SK-N-SH treated with all-trans-retinoic acid at 6 μM for 48 hours (cell line): ENCODE results near the gene TPO.

Source experiments
- ATAC-seq: fragments of 200-7000 bp; cut with Tn5 transposase; 3 replicates; pipeline ENCODE4 v1.9.1; 2020; ENCODE audit warnings: mild to moderate bottlenecking, moderate library complexity
- ARNTL ChIP-seq: fragments of 450-650 bp; formaldehyde crosslinking; IDR thresholded peaks from 2 replicates; pipeline ENCODE4 v1.5.0; 2020; ENCODE audit warnings: low read depth, mild to moderate bottlenecking, moderate library complexity, borderline replicate concordance
- BACH2 ChIP-seq: fragments of 250-450 bp; sonication (Bioruptor Pico); IDR thresholded peaks from 2 replicates; pipeline ENCODE4 v1.9.0; 2021; ENCODE audit warnings: mild to moderate bottlenecking, borderline replicate concordance
- CSDC2 ChIP-seq: fragments of 250-450 bp; sonication (Bioruptor Pico); IDR thresholded peaks from 2 replicates; pipeline ENCODE4 v1.5.0; 2020; ENCODE audit warnings: mild to moderate bottlenecking, moderate library complexity
- ESRRG ChIP-seq: fragments of 250-450 bp; sonication (Bioruptor Pico); IDR thresholded peaks from 2 replicates; pipeline ENCODE4 v1.6.1; 2021; ENCODE audit warnings: mild to moderate bottlenecking
- GLIS3 ChIP-seq: fragments of 250-450 bp; sonication (Bioruptor Pico); IDR thresholded peaks from 2 replicates; pipeline ENCODE4 v1.5.0; 2020; ENCODE audit warnings: mild to moderate bottlenecking, moderate library complexity
- ISL1 ChIP-seq: fragments of 250-450 bp; sonication (Bioruptor Pico); IDR thresholded peaks from 2 replicates; pipeline ENCODE4 v2.1.2; 2022; ENCODE audit warnings: mild to moderate bottlenecking, moderate library complexity
- OSR1 ChIP-seq: fragments of 250-450 bp; sonication (Bioruptor Pico); IDR thresholded peaks from 2 replicates; pipeline ENCODE4 v1.8.0; 2022; ENCODE audit warnings: moderate library complexity, mild to moderate bottlenecking, inconsistent platforms
- PPARA ChIP-seq: fragments of 250-450 bp; sonication (Bioruptor Pico); IDR thresholded peaks from 2 replicates; pipeline ENCODE4 v1.5.0; 2020; ENCODE audit warnings: mild to moderate bottlenecking, borderline replicate concordance
- RARB ChIP-seq: fragments of 250-450 bp; sonication (Bioruptor Pico); IDR thresholded peaks from 2 replicates; pipeline ENCODE4 v1.8.0; 2021; ENCODE audit warnings: mild to moderate bottlenecking, moderate library complexity
- SNAI2 ChIP-seq: fragments of 250-450 bp; sonication (Bioruptor Pico); IDR thresholded peaks from 2 replicates; pipeline ENCODE4 v1.5.0; 2020; ENCODE audit warnings: mild to moderate bottlenecking, moderate library complexity
- TCF4 ChIP-seq: fragments of 250-450 bp; sonication (Bioruptor Pico); IDR thresholded peaks from 2 replicates; pipeline ENCODE4 v1.8.0; 2021; ENCODE audit warnings: mild to moderate bottlenecking, moderate library complexity, borderline replicate concordance
- TOX ChIP-seq: fragments of 250-450 bp; sonication (Bioruptor Pico); IDR thresholded peaks from 2 replicates; pipeline ENCODE4 v1.8.0; 2021; ENCODE audit warnings: mild to moderate bottlenecking, moderate library complexity, borderline replicate concordance
- ZC3H10 ChIP-seq: fragments of 250-450 bp; sonication (Bioruptor Pico); IDR thresholded peaks from 2 replicates; pipeline ENCODE4 v1.5.1; 2021; ENCODE audit warnings: mild to moderate bottlenecking, moderate library complexity
- ZFP3 ChIP-seq: fragments of 250-450 bp; sonication (Bioruptor Pico); IDR thresholded peaks from 2 replicates; pipeline ENCODE4 v1.5.0; 2020; ENCODE audit warnings: mild to moderate bottlenecking, moderate library complexity
- ZFP30 ChIP-seq: fragments of 450-650 bp; formaldehyde crosslinking; IDR thresholded peaks from 2 replicates; pipeline ENCODE4 v1.5.0; 2022; ENCODE audit warnings: mild to moderate bottlenecking, moderate library complexity
- ZNF565 ChIP-seq: fragments of 450-650 bp; formaldehyde crosslinking; conservative IDR thresholded peaks from 2 replicates; pipeline ENCODE4 v1.5.0; 2020; ENCODE audit warnings: low read depth, mild to moderate bottlenecking, moderate library complexity
- ZNF8 ChIP-seq: fragments of 450-650 bp; formaldehyde crosslinking; IDR thresholded peaks from 2 replicates; pipeline ENCODE4 v1.5.0; 2020; ENCODE audit warnings: mild to moderate bottlenecking, moderate library complexity
- TF ChIP-seq, protein P1 (sequence below): fragments of 250-450 bp; sonication (Bioruptor Pico); IDR thresholded peaks from 2 replicates; pipeline ENCODE4 v1.5.1; 2020; ENCODE audit warnings: low read depth, mild to moderate bottlenecking, moderate library complexity
- TF ChIP-seq, protein P2 (sequence below): fragments of 250-450 bp; sonication (Bioruptor Pico); IDR thresholded peaks from 2 replicates; pipeline ENCODE4 v1.8.0; 2021; ENCODE audit warnings: low read depth, mild to moderate bottlenecking, moderate library complexity, borderline replicate concordance
- TF ChIP-seq, protein P3 (sequence below): fragments of 250-450 bp; sonication (Bioruptor Pico); IDR thresholded peaks from 2 replicates; pipeline ENCODE4 v1.5.1; 2021; ENCODE audit warnings: mild to moderate bottlenecking, moderate library complexity
- TF ChIP-seq, protein P4 (sequence below): fragments of 250-450 bp; sonication (Bioruptor Pico); IDR thresholded peaks from 2 replicates; pipeline ENCODE4 v1.8.0; 2020; ENCODE audit warnings: mild to moderate bottlenecking, moderate library complexity, borderline replicate concordance

Gene TPO

DNA sequence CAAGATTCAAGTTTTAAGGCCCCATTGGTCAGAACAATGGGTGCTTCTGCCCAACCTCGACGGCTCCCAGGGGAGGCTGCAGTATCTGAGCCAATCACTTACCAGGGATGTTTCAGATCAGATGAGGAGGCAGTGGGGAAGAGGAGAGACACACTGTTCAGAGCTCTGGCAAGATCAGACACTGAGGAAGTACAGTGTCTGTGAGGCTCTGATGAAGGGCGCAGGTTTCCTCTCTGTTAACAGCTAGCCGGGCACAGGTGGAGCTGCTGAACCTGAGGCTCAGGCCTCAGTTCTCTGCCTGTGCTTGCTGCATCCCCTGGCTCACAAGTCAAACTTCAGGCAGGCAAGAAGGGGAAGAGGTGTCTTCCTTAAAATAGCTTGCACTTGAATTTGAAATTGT lies 69.7 kb downstream of the TPO start:
- TF ChIP-seq OSR1 (no peak), ARNTL (CRISPR knock-in tag) (no peak), SNAI2 (CRISPR knock-in tag) (no peak), ZFP30 (CRISPR knock-in tag) (no peak)
- no peak for ATAC-seq

DNA sequence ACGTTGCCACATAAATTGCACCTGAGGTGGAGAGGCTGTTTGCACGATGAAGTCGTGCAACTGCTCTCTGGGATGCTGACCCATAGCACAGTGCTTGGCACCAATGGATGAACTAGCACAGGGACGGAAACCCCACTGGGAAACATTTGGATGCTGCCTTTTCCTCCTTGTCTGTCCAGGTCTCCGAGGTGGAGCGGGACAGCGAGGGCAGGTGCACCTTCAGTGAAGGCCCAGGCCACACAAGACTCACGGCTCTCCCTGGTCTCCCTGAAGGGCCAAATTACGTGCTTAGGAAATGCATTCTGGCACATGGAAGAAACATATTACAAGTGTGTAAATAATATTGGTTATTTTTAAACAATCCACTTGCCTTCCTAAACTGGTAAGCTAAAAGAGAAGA lies 70.3 kb downstream of the TPO start:
- no peak for ATAC-seq
- TF ChIP-seq, protein P1, sequence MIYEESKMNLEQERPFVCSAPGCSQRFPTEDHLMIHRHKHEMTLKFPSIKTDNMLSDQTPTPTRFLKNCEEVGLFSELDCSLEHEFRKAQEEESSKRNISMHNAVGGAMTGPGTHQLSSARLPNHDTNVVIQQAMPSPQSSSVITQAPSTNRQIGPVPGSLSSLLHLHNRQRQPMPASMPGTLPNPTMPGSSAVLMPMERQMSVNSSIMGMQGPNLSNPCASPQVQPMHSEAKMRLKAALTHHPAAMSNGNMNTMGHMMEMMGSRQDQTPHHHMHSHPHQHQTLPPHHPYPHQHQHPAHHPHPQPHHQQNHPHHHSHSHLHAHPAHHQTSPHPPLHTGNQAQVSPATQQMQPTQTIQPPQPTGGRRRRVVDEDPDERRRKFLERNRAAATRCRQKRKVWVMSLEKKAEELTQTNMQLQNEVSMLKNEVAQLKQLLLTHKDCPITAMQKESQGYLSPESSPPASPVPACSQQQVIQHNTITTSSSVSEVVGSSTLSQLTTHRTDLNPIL (CRISPR knock-in tag) = no peak
- no peak for TF ChIP-seq ESRRG
- no peak for TF ChIP-seq ZNF565 (CRISPR knock-in tag)
- no peak for TF ChIP-seq BACH2
- no peak for TF ChIP-seq TOX (CRISPR knock-in tag)
- no peak for TF ChIP-seq TCF4 (CRISPR knock-in tag)
- TF ChIP-seq ISL1 (CRISPR knock-in tag) = no peak
- TF ChIP-seq ZFP3 (CRISPR knock-in tag) = no peak
- TF ChIP-seq GLIS3 = no peak
- TF ChIP-seq ZC3H10 (CRISPR knock-in tag) = no peak
- no peak for TF ChIP-seq PPARA (CRISPR knock-in tag)
- TF ChIP-seq ZFP30 (CRISPR knock-in tag) = no peak
- TF ChIP-seq, all 23 proteins: peak for 0

DNA sequence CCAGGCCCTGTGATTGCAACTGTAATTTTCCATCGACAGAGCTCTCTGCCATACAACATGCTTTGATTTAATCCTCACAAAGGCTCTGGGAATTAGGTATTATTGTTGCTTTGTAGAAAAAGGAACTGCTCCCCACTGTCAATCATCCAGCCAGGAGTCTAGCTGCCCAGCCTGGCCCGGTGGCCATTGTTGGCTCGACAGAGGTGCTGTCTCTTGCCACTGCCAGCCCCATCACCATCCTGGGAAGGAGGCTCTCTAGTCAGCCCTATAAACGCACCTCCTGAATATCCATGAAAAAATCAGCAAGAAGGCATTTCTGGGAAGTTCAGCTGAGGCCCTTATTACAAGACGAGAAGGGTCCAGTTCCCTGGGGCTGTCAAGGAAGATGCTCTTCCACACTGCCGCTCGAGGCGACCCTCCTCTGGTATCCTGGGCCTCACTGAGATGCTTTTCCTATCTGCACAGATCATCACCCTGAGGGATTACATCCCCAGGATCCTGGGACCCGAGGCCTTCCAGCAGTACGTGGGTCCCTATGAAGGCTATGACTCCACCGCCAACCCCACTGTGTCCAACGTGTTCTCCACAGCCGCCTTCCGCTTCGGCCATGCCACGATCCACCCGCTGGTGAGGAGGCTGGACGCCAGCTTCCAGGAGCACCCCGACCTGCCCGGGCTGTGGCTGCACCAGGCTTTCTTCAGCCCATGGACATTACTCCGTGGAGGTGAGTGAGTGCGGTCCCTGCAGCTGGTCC lies 71.0 kb downstream of the TPO start:
- ATAC-seq = no peak
- TF ChIP-seq, protein P2, sequence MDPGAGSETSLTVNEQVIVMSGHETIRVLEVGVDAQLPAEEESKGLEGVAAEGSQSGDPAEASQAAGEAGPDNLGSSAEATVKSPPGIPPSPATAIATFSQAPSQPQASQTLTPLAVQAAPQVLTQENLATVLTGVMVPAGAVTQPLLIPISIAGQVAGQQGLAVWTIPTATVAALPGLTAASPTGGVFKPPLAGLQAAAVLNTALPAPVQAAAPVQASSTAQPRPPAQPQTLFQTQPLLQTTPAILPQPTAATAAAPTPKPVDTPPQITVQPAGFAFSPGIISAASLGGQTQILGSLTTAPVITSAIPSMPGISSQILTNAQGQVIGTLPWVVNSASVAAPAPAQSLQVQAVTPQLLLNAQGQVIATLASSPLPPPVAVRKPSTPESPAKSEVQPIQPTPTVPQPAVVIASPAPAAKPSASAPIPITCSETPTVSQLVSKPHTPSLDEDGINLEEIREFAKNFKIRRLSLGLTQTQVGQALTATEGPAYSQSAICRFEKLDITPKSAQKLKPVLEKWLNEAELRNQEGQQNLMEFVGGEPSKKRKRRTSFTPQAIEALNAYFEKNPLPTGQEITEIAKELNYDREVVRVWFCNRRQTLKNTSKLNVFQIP = no peak
- TF ChIP-seq ZC3H10 (CRISPR knock-in tag) (no peak), CSDC2 (no peak), ARNTL (CRISPR knock-in tag) (no peak), ISL1 (CRISPR knock-in tag) (no peak), ESRRG (no peak), RARB (CRISPR knock-in tag) (no peak), TCF4 (CRISPR knock-in tag) (no peak)
- TF ChIP-seq, protein P1 (CRISPR knock-in tag) = no peak
- TF ChIP-seq, protein P3, sequence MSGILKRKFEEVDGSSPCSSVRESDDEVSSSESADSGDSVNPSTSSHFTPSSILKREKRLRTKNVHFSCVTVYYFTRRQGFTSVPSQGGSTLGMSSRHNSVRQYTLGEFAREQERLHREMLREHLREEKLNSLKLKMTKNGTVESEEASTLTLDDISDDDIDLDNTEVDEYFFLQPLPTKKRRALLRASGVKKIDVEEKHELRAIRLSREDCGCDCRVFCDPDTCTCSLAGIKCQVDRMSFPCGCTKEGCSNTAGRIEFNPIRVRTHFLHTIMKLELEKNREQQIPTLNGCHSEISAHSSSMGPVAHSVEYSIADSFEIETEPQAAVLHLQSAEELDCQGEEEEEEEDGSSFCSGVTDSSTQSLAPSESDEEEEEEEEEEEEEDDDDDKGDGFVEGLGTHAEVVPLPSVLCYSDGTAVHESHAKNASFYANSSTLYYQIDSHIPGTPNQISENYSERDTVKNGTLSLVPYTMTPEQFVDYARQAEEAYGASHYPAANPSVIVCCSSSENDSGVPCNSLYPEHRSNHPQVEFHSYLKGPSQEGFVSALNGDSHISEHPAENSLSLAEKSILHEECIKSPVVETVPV (CRISPR knock-in tag) = no peak

DNA sequence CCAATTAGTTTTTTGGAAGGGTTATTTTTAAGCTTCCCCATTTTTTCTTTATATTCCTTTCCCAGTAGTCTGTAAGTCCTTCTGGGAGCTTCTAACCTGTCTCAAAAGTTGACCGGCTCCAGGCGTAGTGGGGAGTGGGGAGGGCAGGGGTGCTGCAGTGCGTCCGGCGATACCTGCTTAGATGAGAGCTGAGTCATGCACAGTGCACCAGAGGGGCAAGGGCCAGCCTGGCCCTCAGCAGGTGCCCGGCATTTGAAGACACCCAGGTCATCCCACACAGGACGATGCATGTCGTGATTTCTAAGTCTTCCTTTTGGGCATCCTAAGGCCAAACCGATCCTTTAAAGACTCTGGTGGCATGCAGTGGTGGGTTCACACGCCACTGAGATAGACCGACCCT lies 73.4 kb downstream of the TPO start:
- no peak for ATAC-seq
- TF ChIP-seq, protein P1 (CRISPR knock-in tag) = no peak
- TF ChIP-seq RARB (CRISPR knock-in tag) (no peak), BACH2 (no peak), ISL1 (CRISPR knock-in tag) (no peak), ZNF8 (CRISPR knock-in tag) (no peak), SNAI2 (CRISPR knock-in tag) (no peak), ZC3H10 (CRISPR knock-in tag) (no peak), ZFP3 (CRISPR knock-in tag) (no peak), PPARA (CRISPR knock-in tag) (no peak), ZNF565 (CRISPR knock-in tag) (no peak), TCF4 (CRISPR knock-in tag) (no peak), ARNTL (CRISPR knock-in tag) (no peak), ZFP30 (CRISPR knock-in tag) (no peak), OSR1 (no peak)
- TF ChIP-seq, protein P3 (CRISPR knock-in tag) = no peak
- TF ChIP-seq, protein P2 = no peak
- TF ChIP-seq, protein P4, sequence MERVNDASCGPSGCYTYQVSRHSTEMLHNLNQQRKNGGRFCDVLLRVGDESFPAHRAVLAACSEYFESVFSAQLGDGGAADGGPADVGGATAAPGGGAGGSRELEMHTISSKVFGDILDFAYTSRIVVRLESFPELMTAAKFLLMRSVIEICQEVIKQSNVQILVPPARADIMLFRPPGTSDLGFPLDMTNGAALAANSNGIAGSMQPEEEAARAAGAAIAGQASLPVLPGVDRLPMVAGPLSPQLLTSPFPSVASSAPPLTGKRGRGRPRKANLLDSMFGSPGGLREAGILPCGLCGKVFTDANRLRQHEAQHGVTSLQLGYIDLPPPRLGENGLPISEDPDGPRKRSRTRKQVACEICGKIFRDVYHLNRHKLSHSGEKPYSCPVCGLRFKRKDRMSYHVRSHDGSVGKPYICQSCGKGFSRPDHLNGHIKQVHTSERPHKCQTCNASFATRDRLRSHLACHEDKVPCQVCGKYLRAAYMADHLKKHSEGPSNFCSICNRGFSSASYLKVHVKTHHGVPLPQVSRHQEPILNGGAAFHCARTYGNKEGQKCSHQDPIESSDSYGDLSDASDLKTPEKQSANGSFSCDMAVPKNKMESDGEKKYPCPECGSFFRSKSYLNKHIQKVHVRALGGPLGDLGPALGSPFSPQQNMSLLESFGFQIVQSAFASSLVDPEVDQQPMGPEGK = no peak
